K562 (cell line): Measurements from ENCODE around the gene DENND6B. TPM values are rescaled to one million over a fixed set of nuclear protein-coding genes. Genes with fewer than 3 reads are reported as not detected.

Experiments
- FUS ChIP-seq: fragments of 200-400 bp; formaldehyde crosslinking; optimal IDR thresholded peaks from 2 replicates; pipeline ENCODE3; 2017; ENCODE audit warnings: low read depth, low read length
- GABPA ChIP-seq: fragments of 200-800 bp; sonication (Bioruptor generic); conservative IDR thresholded peaks from 2 replicates; pipeline ENCODE4 v1.6.1; 2016; ENCODE audit warnings: low read depth, missing genetic modification characterization, missing compliant biosample characterization
- HOXB6 ChIP-seq: fragments of 250-450 bp; sonication (Bioruptor Pico); IDR thresholded peaks from 2 replicates; pipeline ENCODE4 v1.5.1; 2022; ENCODE audit warnings: mild to moderate bottlenecking, borderline replicate concordance
- ZNF121 ChIP-seq: sonication (generic); formaldehyde crosslinking; conservative IDR thresholded peaks from 2 replicates; pipeline ENCODE4 v1.8.0; 2022; ENCODE audit warnings: missing genetic modification reagents
- ZNF830 ChIP-seq: fragments of 250-450 bp; sonication (Bioruptor Pico); IDR thresholded peaks from 2 replicates; pipeline ENCODE4 v1.5.0; 2021; ENCODE audit warnings: mild to moderate bottlenecking
- polyA plus RNA-seq, 8 experiments: library from polyadenylated mRNA; depleted of rRNA in 4 of 8; stranded (reverse) in 5 of 8; unstranded in 3 of 8; fragments of >200 nt; fragmentation: Nextera tagmentation in 2 of 8; fragmentation: Illumina TruSeq in 1 of 8; extraction: Ambion mirVana in 2 of 8; extraction: Trizol in 1 of 8; gene quantifications; 2 replicates each; pipeline versions ENCODE4 v1.2.1 to v1.2.3, GENCODE V29; 2011 to 2014; ENCODE audit warnings: inconsistent platforms in 1 of 8, missing spikeins in 1 of 8
- total RNA-seq, 7 experiments: library from RNA; depleted of rRNA in 6 of 7; stranded (reverse); fragments of >200 nt in 6 of 7; fragmentation: Illumina TruSeq in 2 of 7; extraction: Trizol in 2 of 7; gene quantifications; 2 replicates each; pipeline versions ENCODE4 v1.2.1 to v1.2.3, GENCODE V29; 2011 to 2021; ENCODE audit warnings: low replicate concordance in 1 of 7
- TF ChIP-seq, protein P1 (sequence below): sonication (generic); formaldehyde crosslinking; IDR thresholded peaks from 2 replicates; pipeline ENCODE4 v1.8.1; 2023; ENCODE audit warnings: missing genetic modification reagents, mild to moderate bottlenecking, borderline replicate concordance

The DENND6B gene
- total and polyA plus RNA-seq, 9 of the 15 experiments (the other 6 are each of a cell fraction or from before 2014, with no cell fraction given) = 0.07 to 3.7 (median 1.5) TPM

DNA sequence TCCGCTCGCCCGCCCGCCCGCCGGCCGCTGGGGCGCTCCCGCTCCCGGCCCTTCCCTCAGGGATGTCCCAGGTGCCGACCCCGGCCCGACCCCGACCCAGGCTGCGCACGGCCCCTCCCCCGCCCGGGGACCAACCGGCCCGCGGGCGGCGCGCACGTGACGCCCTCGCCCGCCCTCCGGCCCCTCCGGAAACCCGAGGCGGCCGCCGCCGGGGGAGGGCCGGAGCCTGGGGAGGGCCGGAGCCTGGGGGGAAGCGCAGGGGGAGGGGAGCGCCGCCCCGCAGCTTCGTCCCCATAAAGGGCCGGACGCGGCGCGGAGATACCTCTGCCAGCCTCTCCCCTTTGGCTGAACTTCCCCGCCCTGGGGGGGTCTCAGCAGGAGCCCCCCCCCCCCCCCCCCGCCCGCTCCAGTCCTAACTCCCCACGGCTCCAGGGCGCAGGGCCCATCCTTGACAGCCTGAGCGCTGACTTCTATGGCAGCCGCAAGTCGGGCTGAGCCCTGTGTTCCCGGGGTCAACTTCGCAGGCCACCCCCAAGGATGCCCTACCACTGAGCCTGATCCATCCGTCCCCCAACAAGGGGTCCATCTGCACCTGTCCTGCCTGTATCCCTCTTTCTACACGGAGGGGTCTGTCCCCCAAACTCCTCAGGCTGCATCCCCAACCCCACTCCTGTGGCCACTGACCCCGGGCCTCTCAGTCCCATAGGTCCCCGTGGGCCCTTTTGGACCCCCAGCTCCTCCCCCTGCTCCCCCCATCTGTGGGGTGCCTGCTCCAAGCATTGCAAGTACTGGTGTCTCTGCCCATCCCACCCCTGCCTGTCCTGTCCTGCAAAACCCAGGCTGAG is 65.0 kb downstream of the DENND6B start, which contains the start of gene MAPK12 (continued):
- TF ChIP-seq GABPA (peak; percentile 42), ZNF121 (CRISPR knock-in tag) (no peak), HOXB6 (CRISPR knock-in tag) (no peak), ZNF830 (CRISPR knock-in tag) (no peak), FUS (no peak)
- TF ChIP-seq, protein P1, sequence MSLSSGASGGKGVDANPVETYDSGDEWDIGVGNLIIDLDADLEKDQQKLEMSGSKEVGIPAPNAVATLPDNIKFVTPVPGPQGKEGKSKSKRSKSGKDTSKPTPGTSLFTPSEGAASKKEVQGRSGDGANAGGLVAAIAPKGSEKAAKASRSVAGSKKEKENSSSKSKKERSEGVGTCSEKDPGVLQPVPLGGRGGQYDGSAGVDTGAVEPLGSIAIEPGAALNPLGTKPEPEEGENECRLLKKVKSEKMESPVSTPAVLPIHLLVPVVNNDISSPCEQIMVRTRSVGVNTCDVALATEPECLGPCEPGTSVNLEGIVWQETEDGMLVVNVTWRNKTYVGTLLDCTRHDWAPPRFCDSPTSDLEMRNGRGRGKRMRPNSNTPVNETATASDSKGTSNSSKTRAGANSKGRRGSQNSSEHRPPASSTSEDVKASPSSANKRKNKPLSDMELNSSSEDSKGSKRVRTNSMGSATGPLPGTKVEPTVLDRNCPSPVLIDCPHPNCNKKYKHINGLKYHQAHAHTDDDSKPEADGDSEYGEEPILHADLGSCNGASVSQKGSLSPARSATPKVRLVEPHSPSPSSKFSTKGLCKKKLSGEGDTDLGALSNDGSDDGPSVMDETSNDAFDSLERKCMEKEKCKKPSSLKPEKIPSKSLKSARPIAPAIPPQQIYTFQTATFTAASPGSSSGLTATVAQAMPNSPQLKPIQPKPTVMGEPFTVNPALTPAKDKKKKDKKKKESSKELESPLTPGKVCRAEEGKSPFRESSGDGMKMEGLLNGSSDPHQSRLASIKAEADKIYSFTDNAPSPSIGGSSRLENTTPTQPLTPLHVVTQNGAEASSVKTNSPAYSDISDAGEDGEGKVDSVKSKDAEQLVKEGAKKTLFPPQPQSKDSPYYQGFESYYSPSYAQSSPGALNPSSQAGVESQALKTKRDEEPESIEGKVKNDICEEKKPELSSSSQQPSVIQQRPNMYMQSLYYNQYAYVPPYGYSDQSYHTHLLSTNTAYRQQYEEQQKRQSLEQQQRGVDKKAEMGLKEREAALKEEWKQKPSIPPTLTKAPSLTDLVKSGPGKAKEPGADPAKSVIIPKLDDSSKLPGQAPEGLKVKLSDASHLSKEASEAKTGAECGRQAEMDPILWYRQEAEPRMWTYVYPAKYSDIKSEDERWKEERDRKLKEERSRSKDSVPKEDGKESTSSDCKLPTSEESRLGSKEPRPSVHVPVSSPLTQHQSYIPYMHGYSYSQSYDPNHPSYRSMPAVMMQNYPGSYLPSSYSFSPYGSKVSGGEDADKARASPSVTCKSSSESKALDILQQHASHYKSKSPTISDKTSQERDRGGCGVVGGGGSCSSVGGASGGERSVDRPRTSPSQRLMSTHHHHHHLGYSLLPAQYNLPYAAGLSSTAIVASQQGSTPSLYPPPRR (CRISPR knock-in tag) = no peak
- TF ChIP-seq, all 486 proteins: peak for 16
